HG03060 (cell line): ENCODE measurements around the gene DEFB132.
A peak's percentile ranks its signal among the peaks of the same experiment; 100 is the strongest.

Source experiments
- ATAC-seq: cut with Tn5 transposase; IDR thresholded peaks from one replicate; pipeline ENCODE4 v1.9.1; 2021; ENCODE audit warnings: low read depth, moderate number of reproducible peaks; ENCODE audit not compliant: unreplicated experiment

DEFB132 gene

DNA sequence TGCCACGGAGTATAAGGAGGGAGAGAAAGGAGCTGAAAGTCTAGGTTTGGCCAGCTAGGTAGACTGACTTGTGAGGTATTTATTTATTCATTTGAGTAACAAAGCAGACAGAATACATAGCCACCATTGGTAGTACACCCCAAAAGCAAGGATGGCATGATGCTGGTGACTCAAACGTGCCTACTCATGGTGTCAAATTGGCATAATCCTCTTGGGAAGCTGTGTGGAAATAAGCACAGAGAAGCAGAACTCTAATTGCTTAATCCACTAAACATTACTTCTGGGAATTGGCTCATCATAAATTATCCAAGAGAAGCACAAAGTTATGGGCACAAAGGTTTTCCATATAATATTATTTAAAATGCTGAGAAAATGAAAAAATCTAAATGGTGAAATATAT is 2.5 kb downstream of the DEFB132 start:
- ATAC-seq, result no peak

DNA sequence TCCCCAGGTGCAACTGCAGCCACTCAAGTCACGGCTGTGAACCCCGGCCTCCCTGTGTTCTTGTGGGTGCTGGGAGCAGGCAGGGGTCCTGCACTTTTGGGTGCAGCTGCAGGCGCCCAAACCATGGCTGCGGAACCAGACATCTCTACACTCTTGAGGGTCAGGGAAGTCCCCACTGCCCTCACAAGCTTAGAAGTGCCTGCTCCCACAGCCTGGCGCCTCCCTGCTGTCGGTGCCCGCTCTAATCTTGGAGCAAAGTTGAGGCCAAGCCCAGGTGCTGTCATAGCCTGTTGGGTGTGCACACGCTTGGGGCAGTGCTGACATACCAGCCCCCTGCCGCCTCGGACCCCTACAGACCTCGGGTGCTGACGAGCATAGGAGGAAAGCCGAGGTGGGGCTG is 6.2 kb downstream of the DEFB132 start:
- ATAC-seq, result no peak

DNA sequence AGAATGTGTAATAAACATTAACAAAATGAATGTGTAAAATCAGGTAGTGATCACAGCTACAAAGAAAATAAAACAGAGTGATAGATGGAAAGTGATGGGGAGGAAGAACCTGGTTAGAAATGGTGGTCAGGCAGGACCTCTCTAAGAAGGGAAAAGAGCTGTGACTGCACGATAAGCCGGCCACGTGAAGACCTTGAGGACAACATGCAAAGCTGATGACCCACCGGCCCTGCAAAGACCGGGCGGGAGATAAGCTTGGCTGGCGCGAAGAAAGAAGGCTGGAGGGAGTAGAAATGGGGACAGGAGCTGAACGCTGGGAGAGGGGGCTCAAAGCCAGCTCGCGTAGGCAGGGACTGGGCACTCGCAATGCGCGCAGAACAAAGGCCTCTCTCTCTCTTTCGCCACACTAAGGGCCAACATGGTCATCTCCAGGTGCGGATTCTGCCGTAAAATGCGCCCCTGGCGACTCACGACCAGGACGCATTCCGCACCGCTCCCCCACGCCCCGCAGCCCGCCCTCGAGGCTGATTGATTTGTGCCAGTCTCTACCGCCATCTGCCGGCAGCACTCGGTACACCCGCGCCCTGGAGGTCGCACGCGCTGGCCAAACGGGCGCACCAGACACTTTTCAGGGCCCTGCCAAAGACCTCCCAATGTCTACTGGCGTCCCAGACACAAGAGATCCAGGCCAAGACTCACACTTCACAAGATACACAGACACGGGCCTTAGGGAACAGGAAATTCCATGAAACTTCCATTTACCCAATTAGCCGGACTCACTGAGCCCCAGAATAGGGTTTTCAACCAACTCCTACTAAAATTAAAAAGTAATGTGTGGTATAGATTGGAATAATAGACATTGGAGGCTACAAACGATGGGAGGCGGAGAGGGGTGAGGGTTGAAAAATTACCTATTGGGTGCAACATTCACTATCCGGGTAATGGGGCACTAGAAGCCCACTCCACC is 9.4 kb downstream of the DEFB132 start:
- peak; percentile 90 for ATAC-seq

GRCh38 chr20:270517-270916 is 13.0 kb downstream of the DEFB132 start:
- no peak for ATAC-seq

DNA sequence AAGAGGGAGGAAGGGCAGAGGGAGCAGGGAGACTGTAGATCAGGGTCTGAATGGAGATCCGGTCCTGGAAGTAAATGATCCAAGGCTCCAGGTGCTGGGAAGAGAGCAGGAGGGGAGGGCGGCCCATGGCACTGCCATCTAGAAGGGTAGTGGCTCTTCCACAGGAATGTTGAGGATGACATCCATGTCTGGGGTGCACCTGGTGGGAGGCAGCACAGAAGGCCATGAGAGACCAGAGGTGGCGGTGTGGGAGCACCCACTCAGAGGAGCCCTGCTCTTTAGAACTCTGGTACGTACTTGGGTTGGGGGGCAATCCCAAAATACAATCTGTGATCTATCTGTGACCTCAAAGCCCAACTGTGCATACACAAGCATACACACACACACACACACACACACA is 13.5 kb downstream of the DEFB132 start:
- no peak for ATAC-seq

- ATAC-seq, result no peak
Observed at GRCh38 chr20:271528-271927, 14.0 kb downstream of the DEFB132 start.

DNA sequence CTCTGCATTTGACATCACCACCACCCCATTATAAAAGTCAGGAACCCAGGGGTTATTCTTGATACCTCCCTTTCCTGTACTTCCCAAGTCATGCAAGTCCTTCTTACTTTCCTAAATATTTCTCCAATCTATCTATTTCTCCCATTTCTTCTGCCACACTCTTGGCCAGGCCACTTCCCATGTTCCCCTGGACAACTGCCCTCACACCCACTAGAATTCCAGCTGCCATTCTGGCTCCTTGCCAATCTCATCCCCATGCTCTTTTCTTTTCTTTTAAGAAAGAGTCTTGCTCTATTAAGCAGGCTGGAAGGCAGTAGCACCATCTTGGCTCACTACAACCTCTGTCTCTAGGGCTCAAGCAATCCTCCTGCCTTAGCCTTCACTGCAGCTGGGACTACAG is 15.2 kb downstream of the DEFB132 start:
- ATAC-seq, result no peak

DNA sequence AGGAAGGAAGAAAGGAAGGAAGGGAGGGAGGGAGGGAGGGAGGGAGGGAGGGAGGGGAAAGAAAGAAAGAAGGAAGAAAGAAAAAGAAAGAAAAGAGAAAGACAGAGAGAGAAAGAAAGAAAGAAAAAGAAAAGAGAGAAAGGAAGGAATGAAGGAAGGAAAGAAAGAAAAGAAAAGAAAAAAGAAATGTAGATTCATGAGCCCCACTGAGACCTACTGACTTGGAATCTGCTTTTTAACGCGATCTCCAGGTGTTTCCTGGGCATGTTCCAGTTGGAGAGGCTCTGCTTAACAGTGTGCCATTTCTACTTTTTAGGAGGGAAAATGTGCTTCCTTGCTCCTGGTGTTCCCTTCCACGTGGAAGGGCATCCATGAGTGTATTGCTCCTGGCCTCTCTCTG is 16.4 kb downstream of the DEFB132 start:
- no peak for ATAC-seq

- no peak for ATAC-seq
Observed at GRCh38 chr20:275791-276190, 18.3 kb downstream of the DEFB132 start.

GRCh38 chr20:276620-277495 is 19.3 kb downstream of the DEFB132 start:
- ATAC-seq, result no peak

GRCh38 chr20:277496-277781 is 19.9 kb downstream of the DEFB132 start:
- ATAC-seq, result no peak

DNA sequence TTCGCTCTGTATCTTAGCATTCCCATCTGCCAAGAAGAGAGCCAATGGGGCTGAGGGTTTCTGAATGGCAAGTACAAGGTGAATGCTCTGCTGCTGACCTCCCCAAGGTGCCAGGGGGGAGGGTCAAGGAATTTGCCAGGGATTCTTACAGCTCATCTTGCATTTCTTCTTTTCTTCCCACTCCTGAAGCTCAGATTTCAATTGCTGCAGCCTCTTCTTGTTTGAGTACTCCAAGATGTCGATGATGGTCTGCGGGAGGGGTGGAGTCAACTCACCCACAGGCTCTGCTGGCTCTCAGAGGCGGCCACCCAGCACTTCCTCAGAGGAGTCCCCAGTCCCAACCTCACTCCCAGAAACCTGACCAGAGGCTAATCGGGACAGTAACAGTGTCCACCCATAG is 20.7 kb downstream of the DEFB132 start:
- no peak for ATAC-seq

DNA sequence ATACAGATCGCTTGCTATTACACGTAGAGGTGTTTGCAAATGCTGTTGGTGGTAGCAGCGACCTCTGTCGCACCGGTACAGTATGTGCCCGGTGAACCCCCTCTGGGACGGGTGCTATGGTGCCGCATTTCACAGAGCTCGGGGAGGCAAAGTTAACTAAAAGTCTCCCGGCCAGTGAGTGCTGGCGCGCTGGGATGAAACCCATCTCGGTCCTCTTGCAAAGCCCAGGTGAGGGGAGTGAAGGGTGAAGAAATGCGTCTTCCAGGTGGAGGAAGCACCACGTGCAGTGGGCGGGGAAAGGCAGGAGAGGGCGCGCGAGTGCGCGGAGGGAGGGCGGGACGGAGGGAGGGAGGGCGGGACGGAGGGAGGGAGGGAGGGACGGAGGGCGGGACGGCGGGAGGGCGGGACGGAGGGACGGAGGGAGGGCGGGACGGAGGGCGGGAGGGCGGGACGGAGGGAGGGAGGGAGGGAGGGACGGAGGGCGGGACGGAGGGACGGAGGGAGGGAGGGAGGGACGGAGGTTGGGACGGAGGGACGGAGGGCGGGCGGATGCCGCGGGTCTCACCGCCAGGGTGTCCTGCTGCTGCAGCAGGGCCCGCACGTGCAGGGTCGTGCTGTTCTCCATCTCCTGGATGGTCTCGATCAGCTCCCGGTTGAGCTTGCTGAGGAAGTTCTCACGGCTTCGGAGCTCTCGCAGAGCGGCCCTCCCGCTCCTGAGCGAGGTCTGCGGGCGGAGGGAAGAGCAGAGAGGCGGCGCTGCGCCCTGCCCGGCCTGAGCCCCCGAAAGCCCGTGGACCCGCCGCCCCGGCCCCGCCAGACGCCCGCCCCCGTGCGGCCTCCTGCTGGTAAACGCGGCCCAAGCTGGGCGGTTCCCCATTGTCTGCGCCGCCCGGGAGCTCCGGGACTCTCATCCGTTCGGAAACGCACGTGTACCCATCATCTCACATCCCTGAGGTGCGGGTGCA is 21.4 kb downstream of the DEFB132 start:
- ATAC-seq, result no peak

- no peak for ATAC-seq
Observed at GRCh38 chr20:284172-284571, 26.6 kb downstream of the DEFB132 start.

DNA sequence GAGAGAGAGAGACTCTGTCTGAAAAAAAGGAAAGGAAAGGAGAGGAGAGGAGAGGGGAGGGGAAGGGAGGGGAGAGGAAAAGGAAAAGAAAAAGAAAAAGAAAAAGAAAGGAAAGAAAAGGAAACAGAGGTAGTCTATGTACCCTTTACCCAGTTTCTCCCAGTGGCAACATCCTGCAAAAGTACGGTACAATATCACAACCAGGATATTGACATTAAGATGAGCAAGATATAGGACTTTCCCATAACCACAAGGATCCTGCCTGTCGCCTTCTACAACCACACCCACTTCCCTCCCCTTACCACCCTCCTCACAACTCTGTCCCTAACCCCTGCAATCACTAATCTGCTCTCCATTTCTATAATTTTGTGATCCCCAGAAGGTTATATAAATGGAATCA is 29.0 kb downstream of the DEFB132 start:
- ATAC-seq, result no peak

DNA sequence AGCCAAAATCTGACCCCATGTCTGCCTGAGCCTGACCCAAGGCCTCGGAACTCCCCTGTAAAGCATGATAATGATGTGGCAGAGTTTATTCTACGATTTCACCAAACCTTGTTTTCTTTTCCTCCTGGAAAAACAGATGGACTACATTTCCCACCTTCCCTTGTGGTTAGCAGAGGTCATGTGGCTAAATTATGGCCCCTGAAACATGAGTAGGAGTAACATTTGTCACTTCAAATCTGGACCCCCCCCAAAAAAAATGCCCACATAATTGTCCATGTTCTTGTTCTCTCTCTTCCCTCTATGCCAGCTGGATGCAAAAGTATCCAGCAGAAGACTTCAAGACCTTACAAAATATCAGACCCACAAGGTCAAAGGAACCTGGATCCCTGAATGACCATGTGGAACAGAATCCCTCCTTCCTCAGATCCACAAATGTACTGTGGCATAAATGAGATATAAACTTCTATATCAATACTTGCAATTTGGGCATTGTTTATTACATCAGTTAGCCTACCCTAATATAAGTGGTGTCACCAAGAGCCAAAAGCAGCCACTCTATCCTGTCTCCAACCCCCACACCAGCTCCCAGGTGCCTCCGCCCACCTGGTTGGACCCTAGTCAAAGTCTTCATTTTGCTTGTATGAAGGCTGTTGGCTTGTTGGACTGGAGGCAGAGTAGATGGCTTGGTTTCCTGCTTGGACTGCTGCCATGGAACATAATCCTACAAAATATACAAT is 31.6 kb downstream of the DEFB132 start:
- no peak for ATAC-seq

GRCh38 chr20:289693-290083 is 32.2 kb downstream of the DEFB132 start:
- ATAC-seq, result no peak

DNA sequence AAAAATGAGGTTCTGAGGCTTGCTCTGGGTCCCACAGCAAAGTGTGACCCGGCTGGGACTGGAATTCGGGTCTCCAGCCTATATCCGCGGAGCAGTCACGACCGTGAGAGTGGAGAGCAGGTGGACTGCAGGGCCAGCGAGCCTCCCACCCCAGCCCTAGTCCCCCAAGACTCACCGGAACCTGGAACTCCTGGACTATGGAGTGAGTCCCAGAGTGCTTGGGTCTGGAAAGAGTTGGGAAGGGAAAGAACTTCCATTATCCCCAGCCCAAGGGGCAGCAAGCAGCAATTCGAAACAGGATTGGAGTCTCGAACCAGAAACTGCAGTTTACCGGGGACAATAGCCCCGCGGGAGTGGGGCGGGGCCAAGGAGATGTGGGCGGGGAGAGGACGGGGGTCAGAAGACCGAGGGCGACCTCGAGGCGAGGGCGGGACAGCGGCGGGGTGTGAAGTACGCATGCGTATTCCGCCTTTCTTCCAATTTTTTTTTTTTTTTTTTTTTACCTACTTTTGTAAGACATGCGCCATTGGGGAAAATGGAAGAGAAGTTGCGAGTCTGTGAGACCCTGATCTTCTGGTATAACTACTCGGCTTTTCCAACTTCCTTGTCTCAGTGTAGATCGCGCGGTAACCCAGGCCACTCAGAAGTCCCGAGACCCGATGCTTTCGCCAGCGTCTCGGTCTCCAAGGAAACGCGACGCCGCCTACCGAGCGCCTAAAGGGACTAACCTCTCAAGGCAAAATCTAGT is 32.7 kb downstream of the DEFB132 start, which contains the start of gene C20orf96:
Gene C20orf96 (minus strand): TSS at position 667 of the 748 bp plus-strand sequence. CDS start 140 bp downstream, at position 527.
- ATAC-seq, result no peak

DNA sequence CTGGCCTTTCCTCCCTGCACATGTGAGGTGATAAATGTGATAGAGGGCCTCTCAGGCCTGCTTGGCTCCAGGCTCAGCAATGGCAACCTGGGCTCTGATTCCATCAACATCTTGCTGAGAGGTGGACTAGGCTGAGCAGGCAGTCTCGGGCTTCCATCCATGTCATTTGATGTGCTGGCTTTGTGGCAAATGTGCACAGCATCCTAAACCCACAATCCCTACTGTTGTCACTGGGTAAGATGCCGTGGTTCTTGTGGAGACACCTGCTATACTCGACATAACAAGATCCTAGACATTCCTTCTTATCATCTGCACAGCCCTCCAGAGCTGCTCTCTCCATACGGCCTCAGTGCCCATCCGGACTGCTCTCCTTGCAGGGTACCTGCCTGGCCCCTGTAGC is 37.1 kb downstream of the DEFB132 start:
- no peak for ATAC-seq
